ENCODE measurements around the gene TMEM213. TPM values are rescaled to one million over a fixed set of nuclear protein-coding genes. Genes with fewer than 3 reads are reported as not detected.

TMEM213 gene
- total and polyA plus RNA-seq, 2 of the 8 experiments (the other 6 are each of a cell fraction or from before 2014, with no cell fraction given), result 0.21 to 0.67 TPM

DNA sequence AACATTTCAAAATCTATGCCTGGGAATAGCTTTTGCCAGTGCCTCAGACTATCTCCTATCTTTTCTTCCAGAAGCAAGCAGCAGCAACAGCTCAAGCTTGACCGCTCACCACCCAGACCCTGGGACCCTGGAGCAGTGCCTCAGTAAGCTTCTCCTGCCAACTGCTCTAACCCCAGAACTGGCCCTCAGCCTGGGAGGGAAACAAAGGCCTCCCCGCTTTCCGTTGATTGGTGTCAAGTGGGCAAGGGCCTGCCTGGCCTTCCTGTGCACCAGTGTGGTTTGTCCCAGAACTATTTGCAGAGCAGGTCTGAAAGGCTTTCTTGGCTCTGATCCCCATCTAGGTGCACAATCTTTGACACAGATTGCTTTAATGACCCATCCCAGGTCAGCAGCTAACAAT, 3.5 kb downstream of the TMEM213 start (continued):
- TF ChIP-seq, protein P1, sequence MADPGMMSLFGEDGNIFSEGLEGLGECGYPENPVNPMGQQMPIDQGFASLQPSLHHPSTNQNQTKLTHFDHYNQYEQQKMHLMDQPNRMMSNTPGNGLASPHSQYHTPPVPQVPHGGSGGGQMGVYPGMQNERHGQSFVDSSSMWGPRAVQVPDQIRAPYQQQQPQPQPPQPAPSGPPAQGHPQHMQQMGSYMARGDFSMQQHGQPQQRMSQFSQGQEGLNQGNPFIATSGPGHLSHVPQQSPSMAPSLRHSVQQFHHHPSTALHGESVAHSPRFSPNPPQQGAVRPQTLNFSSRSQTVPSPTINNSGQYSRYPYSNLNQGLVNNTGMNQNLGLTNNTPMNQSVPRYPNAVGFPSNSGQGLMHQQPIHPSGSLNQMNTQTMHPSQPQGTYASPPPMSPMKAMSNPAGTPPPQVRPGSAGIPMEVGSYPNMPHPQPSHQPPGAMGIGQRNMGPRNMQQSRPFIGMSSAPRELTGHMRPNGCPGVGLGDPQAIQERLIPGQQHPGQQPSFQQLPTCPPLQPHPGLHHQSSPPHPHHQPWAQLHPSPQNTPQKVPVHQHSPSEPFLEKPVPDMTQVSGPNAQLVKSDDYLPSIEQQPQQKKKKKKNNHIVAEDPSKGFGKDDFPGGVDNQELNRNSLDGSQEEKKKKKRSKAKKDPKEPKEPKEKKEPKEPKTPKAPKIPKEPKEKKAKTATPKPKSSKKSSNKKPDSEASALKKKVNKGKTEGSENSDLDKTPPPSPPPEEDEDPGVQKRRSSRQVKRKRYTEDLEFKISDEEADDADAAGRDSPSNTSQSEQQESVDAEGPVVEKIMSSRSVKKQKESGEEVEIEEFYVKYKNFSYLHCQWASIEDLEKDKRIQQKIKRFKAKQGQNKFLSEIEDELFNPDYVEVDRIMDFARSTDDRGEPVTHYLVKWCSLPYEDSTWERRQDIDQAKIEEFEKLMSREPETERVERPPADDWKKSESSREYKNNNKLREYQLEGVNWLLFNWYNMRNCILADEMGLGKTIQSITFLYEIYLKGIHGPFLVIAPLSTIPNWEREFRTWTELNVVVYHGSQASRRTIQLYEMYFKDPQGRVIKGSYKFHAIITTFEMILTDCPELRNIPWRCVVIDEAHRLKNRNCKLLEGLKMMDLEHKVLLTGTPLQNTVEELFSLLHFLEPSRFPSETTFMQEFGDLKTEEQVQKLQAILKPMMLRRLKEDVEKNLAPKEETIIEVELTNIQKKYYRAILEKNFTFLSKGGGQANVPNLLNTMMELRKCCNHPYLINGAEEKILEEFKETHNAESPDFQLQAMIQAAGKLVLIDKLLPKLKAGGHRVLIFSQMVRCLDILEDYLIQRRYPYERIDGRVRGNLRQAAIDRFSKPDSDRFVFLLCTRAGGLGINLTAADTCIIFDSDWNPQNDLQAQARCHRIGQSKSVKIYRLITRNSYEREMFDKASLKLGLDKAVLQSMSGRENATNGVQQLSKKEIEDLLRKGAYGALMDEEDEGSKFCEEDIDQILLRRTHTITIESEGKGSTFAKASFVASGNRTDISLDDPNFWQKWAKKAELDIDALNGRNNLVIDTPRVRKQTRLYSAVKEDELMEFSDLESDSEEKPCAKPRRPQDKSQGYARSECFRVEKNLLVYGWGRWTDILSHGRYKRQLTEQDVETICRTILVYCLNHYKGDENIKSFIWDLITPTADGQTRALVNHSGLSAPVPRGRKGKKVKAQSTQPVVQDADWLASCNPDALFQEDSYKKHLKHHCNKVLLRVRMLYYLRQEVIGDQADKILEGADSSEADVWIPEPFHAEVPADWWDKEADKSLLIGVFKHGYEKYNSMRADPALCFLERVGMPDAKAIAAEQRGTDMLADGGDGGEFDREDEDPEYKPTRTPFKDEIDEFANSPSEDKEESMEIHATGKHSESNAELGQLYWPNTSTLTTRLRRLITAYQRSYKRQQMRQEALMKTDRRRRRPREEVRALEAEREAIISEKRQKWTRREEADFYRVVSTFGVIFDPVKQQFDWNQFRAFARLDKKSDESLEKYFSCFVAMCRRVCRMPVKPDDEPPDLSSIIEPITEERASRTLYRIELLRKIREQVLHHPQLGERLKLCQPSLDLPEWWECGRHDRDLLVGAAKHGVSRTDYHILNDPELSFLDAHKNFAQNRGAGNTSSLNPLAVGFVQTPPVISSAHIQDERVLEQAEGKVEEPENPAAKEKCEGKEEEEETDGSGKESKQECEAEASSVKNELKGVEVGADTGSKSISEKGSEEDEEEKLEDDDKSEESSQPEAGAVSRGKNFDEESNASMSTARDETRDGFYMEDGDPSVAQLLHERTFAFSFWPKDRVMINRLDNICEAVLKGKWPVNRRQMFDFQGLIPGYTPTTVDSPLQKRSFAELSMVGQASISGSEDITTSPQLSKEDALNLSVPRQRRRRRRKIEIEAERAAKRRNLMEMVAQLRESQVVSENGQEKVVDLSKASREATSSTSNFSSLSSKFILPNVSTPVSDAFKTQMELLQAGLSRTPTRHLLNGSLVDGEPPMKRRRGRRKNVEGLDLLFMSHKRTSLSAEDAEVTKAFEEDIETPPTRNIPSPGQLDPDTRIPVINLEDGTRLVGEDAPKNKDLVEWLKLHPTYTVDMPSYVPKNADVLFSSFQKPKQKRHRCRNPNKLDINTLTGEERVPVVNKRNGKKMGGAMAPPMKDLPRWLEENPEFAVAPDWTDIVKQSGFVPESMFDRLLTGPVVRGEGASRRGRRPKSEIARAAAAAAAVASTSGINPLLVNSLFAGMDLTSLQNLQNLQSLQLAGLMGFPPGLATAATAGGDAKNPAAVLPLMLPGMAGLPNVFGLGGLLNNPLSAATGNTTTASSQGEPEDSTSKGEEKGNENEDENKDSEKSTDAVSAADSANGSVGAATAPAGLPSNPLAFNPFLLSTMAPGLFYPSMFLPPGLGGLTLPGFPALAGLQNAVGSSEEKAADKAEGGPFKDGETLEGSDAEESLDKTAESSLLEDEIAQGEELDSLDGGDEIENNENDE (IDR thresholded peaks at IDR 0.05; ENCODE audit: insufficient replicate concordance, low read length), result no peak
- TF ChIP-seq CHD2 (IDR thresholded peaks at IDR 0.05; ENCODE audit: low read length), result no peak
- no peak for TF ChIP-seq BACH1 (IDR thresholded peaks at IDR 0.05; ENCODE audit: low read length)
- no peak for TF ChIP-seq ZNF274 (IDR thresholded peaks at IDR 0.05; ENCODE audit: borderline replicate concordance, extremely low read depth, low read length)
- TF ChIP-seq SIX5 (IDR thresholded peaks at IDR 0.05; ENCODE audit: low read depth, low read length), result no peak
- TF ChIP-seq RAD21 (IDR thresholded peaks at IDR 0.05 in 1 of 2, conservative IDR thresholded peaks at IDR 0.05 in 1 of 2; ENCODE audit: low read depth in 2 of 2, low read length in 2 of 2), result no peak
- TF ChIP-seq USF2 (IDR thresholded peaks at IDR 0.05; ENCODE audit: low read length), result no peak
- no peak for TF ChIP-seq SP4 (IDR thresholded peaks at IDR 0.05; ENCODE audit: low read length)
- TF ChIP-seq BRCA1 (IDR thresholded peaks at IDR 0.05; ENCODE audit: low read depth, low read length), result no peak
- TF ChIP-seq JUND (IDR thresholded peaks at IDR 0.05; ENCODE audit: low read length), result no peak
- no peak for TF ChIP-seq RXRA (IDR thresholded peaks at IDR 0.05; ENCODE audit: insufficient read depth, low read depth, low read length)
- TF ChIP-seq SP2 (IDR thresholded peaks at IDR 0.05; ENCODE audit: low read length), result no peak

All from H1 (cell line).